Large intestine (tissue), 3 donors: ENCODE data around the gene ESYT1. TPM values are rescaled to one million over a fixed set of nuclear protein-coding genes. Genes with fewer than 3 reads are reported as not detected.

ENCODE experiments used
- DNase-seq, 2 donors: peaks; one replicate each; pipeline versions ENCODE4 v3.0.0 to v3.0.0-alpha.2; 2013
- H3K27ac ChIP-seq: one replicate; pipeline ENCODE4 v1.5.1; 2013; ENCODE audit warnings: low read length
- H3K27me3 ChIP-seq: 2 replicates; pipeline ENCODE4 v1.6.1; 2013; ENCODE audit warnings: low read length; ENCODE audit not compliant: control insufficient read depth, insufficient read depth
- H3K36me3 ChIP-seq: 2 replicates; pipeline ENCODE4 v1.6.1; 2013; ENCODE audit warnings: low read length; ENCODE audit not compliant: control insufficient read depth, insufficient read depth
- H3K4me1 ChIP-seq: one replicate; pipeline ENCODE4 v1.6.1; 2013; ENCODE audit warnings: low read length; ENCODE audit not compliant: control insufficient read depth, insufficient read depth
- H3K4me3 ChIP-seq: one replicate; pipeline ENCODE4 v1.5.1; 2013; ENCODE audit warnings: low read length
- H3K9me3 ChIP-seq: one replicate; pipeline ENCODE4 v1.6.1; 2013; ENCODE audit warnings: mild to moderate bottlenecking, low read depth, low read length, moderate library complexity; ENCODE audit not compliant: control insufficient read depth
- WGBS: methylation state at CpG from one replicate; pipeline ENCODE4 v1.1.5; 2013; ENCODE audit warnings: low lambda C conversion rate; ENCODE audit not compliant: insufficient coverage; 5-methylcytosine and 5-hydroxymethylcytosine counted together
- polyA plus RNA-seq: library from polyadenylated mRNA; unstranded; fragments of 120-200 nt; gene quantifications from one replicate; pipeline ENCODE4 v1.2.1, GENCODE V29; 2013

ESYT1 gene
- polyA plus RNA-seq, 1 donor: 42.7 TPM

DNA sequence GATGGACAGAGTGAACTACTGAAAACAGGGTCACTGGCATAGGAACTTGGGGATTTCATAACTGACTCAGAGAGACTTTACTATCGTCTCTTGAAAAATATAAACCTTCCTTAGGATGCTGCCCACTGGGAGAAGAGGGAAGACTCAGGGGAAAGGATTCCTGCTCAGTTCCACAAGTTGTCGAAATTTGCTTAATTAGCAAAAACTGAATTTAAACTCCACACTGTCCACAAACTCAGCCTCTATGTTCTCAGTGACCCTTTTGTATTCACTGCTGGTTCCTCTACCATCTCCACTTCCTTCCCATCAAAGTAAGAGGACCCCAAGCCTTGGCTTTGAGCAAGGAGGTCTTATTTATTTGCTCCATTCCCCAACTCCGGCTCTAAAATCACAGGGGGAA is 17.1 kb downstream of the ESYT1 start:
- H3K9me3 ChIP-seq: no peaks in the 10 kb centered on the region
- WGBS: 80% methylated on average over 1 of the region's 3 CpGs
- no peak for DNase-seq
- no peaks in the 10 kb centered on the region for H3K27me3 ChIP-seq
- no peak overlapping the region for H3K27ac ChIP-seq
- H3K36me3 ChIP-seq: peaks cover 37% of the 10 kb centered on the region
- H3K4me1 ChIP-seq: peaks cover 20% of the 10 kb centered on the region
- no peak overlapping the region for H3K4me3 ChIP-seq

DNA sequence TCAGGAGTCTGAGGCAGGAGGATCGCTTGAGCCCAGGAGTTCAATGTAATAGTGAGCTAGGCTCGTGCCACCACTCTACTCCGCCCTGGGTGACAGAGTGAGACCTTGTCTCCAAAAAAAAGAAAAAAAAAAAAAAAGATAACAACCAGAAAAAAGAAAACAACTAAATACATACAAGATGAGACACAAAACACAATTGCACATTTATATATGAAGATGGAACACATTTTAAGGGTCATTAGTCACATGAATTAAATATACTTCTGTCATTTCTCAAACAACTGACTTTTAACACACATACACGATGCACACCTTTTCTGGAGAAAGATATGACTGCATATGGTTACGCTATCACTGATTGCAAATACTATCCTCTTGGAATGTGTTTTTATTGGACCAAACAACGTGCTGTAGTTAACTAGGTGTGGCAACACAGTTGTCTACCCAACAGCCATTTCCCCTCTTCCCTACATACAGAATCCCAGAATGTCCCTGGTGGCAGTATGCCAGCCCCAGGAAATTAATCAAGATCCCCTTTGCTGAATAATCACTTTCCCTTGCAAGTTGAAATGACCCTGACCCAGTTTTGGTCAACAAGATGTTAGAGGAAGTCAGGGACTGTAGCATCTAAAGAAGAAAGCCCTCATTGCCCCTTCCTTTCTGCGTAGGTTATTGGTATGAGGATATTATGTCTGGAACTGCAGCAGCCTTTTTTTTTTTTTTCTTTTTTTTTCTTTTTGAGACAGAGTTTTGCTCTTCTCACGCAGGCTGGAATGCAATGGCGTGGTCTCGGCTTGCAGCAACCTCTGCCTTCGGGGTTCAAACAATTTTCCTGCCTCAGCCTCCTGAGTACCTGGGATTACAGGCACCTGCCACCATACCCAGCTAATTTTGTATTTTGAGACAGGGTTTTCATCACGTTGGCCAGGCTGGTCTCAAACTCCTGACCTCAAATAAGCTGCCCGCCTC is 18.7 kb downstream of the ESYT1 start:
- Histone ChIP-seq H3K9me3 (no peaks in the 10 kb centered on the region), H3K4me3 (no peak overlapping the region), H3K4me1 (peaks cover 25% of the 10 kb centered on the region), H3K27me3 (no peaks in the 10 kb centered on the region), H3K36me3 (peaks cover 30% of the 10 kb centered on the region), H3K27ac (peak overlapping the region; percentile 47)
- WGBS: 78% methylated on average over 4 of the region's 13 CpGs
- peak; percentile 71 to 81 for DNase-seq

DNA sequence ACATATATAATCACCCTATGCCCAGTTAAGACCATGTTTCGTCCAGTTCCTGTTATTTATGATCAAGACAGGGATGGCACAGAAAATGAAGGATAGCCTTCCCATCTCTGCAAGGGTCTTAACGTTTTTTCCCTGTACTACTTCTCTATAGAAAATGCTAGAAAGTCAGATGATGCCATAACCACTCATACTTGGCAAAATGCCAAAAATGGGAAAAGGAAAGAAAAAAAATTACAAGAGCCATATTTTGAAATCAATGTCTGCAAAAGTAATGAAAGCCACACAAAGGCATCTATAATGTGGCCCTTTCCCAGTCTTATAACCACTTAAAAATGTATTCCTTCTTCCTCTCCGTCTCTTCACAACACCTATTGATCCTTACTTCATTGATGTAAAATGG is 22.5 kb downstream of the ESYT1 start:
- Histone ChIP-seq H3K4me1 (peaks cover 32% of the 10 kb centered on the region), H3K27me3 (no peaks in the 10 kb centered on the region), H3K9me3 (no peaks in the 10 kb centered on the region), H3K4me3 (no peak overlapping the region), H3K27ac (no peak overlapping the region), H3K36me3 (peaks cover 2% of the 10 kb centered on the region)
- DNase-seq: peak in 1 of 2 donors; percentile 32
- WGBS: 74% methylated on average over 3 of the region's 3 CpGs

DNA sequence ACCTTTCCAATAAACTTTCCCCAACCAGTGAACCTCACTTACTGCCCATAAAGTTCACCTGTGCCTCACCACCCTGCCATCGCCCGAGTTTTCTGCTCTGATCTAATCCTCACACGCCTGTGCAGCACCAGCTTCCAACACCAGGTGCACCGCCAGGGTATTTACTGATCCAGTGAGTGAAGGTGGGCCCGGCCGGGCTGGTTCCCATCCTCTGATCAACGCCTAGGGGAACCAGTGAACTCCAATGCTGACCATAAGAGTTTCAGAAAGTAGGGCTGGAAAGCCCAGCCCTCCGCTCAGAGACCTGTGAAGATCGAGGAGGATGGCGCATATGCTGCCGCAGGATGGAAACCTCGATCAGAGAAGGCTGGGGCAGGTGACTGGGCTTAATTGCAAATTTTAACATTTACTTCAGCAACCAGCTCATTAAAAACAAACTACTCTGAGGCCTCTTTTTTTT is 23.6 kb downstream of the ESYT1 start:
- H3K4me3 ChIP-seq: peak overlapping the region; percentile 71
- peak overlapping the region; percentile 94 for H3K27ac ChIP-seq
- H3K4me1 ChIP-seq: peaks cover 26% of the 10 kb centered on the region
- H3K27me3 ChIP-seq: no peaks in the 10 kb centered on the region
- peak; percentile 67 to 85 for DNase-seq
- no CpG with 5 or more reads among the region's 12 CpGs for WGBS
- peaks cover 2% of the 10 kb centered on the region for H3K36me3 ChIP-seq
- H3K9me3 ChIP-seq: no peaks in the 10 kb centered on the region

DNA sequence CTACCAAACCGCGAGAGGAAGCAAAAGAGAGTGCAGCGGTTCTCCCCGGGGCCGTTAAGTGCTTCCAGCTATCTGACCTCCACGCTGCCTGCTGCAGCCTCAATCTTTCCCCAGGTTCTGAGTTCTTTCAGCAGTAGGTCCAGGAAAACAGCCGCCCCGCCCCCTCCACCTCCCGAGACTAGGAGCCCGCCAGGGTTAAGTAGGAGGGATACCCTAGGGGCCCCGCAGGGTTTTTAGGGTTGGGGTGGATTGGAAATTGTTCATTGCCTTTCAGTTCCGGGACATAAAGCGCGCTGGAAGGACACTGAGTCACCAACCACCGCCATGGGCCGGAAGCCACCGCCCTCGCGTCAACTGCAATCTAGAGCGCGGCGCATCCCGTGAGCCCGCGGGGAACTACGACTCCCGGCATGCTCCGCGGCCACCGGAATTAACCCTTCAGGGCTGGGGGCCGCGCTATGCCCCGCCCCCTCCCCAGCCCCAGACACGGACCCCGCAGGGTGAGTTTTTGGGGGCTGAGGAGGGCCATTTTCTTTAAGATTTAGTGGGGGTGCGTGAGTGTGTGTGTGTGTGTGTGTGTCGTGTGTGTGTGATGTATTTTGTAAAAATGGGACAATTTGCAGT is 24.2 kb downstream of the ESYT1 start, which contains the start of gene MYL6B:
Gene MYL6B, plus strand, starts transcription at position 456 of the 624 bp plus-strand sequence. CDS start 1,332 bp downstream, outside the sequence.
- Histone ChIP-seq H3K4me3 (peak within 1 kb of the TSS; percentile 71), H3K9me3 (no peaks in the 10 kb centered on the region), H3K4me1 (peaks cover 22% of the 10 kb centered on the region), H3K27ac (peak within 1 kb of the TSS; percentile 94), H3K27me3 (no peaks in the 10 kb centered on the region), H3K36me3 (peaks cover 2% of the 10 kb centered on the region)
- peak; percentile 92 to 95 for DNase-seq
- no CpG with 5 or more reads among the region's 37 CpGs for WGBS

DNA sequence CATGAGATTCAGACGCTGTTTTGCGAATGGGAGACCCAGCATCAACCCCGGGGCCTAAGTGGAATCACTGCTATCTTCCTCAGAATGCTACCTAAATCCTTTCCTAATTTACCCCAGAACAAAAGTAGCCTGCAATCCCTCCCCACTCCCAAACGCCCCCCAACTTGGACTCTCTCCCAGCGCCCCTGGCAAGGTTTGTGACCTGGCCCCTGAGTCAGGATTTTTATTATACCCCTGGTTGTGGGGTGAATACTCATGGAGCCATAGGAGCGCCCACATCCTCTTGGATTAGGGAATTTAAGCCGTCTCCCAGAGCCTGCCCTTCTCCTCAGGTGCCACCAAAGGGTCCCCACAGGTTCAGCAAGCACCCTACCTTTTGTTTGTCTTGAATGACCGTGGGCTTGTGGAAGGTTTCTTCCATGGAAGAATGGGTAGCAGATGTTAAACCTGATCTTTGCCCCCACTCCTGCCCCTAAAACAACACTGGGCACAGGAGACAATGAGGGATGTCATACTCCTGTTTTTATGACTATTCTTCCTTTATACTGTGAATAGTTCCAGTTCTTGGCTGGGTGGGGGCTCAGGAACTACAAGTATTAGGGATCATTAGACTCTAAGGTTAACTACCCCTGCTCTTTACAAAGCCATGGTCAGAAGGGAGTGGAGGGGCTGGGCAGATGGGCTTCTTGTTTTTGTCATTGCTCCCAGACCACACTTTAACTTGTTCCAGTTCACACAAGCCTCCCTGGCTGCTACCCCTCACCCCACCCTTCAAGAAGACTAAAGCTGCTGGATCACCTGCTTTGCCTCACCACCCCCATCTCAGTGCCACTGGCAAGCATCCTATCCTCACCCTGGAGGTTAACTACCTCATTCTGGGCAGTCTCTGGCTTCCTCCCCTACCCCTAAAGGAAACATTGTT is 24.9 kb downstream of the ESYT1 start:
- peak overlapping the region; percentile 71 for H3K4me3 ChIP-seq
- H3K4me1 ChIP-seq: peaks cover 22% of the 10 kb centered on the region
- WGBS: no CpG with 5 or more reads among the region's 8 CpGs
- H3K27me3 ChIP-seq: no peaks in the 10 kb centered on the region
- H3K9me3 ChIP-seq: no peaks in the 10 kb centered on the region
- peak in 1 of 2 donors; percentile 58 for DNase-seq
- peak overlapping the region; percentile 94 for H3K27ac ChIP-seq
- peaks cover 2% of the 10 kb centered on the region for H3K36me3 ChIP-seq

DNA sequence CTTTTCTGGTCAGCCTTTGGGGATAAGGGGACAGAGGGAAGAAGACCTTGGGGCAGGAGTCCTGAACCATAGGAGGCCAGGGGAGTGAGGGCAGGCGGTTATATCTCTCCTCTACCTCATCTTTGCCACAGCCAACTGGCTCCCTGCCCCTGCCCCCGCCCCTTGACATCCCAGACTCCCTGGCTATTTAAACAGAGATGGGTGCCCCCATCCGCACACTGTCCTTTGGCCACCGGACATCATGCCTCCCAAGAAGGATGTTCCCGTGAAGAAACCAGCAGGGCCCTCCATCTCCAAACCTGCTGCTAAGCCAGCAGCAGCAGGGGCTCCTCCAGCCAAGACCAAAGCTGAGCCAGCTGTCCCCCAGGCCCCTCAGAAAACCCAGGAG is 25.6 kb downstream of the ESYT1 start:
- peaks cover 2% of the 10 kb centered on the region for H3K36me3 ChIP-seq
- no CpG with 5 or more reads among the region's 5 CpGs for WGBS
- no peak for DNase-seq

DNA sequence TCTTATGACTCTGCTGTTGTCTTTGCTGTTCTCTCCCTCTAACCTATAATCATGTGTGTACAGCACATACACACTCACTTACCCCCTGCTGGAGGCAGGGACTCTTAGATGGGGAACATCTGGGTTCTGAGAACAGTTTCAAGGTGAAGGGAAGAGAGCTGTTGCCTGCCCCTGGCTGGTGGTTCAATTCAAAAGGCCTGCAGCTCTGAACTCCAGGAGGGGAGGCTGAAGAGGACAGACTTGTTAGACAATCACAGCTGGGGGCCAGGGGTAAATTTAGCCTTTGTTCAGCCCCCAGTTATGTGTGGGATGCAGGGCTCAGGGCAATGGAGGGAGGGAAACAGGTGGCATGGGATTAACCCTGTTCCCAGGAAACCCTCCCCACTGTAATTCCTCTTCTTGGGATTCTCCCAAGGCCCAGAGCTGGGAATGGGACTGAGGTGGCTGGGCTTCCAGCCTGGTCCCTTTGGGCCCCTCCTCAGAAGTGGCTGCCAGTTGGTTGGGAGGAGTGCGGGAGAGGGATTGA is 26.2 kb downstream of the ESYT1 start:
- no CpG with 5 or more reads among the region's 1 CpG for WGBS
- peaks cover 22% of the 10 kb centered on the region for H3K4me1 ChIP-seq
- H3K4me3 ChIP-seq: no peak overlapping the region
- DNase-seq: no peak
- H3K27ac ChIP-seq: no peak overlapping the region
- no peaks in the 10 kb centered on the region for H3K9me3 ChIP-seq
- no peaks in the 10 kb centered on the region for H3K27me3 ChIP-seq
- peaks cover 2% of the 10 kb centered on the region for H3K36me3 ChIP-seq

More for the DNA sequence above, 25.6 kb downstream of the ESYT1 start:
- peak overlapping the region; percentile 94 for H3K27ac ChIP-seq
- H3K27me3 ChIP-seq: no peaks in the 10 kb centered on the region
- H3K9me3 ChIP-seq: no peaks in the 10 kb centered on the region
- H3K4me1 ChIP-seq: peaks cover 22% of the 10 kb centered on the region
- no peak overlapping the region for H3K4me3 ChIP-seq

DNA sequence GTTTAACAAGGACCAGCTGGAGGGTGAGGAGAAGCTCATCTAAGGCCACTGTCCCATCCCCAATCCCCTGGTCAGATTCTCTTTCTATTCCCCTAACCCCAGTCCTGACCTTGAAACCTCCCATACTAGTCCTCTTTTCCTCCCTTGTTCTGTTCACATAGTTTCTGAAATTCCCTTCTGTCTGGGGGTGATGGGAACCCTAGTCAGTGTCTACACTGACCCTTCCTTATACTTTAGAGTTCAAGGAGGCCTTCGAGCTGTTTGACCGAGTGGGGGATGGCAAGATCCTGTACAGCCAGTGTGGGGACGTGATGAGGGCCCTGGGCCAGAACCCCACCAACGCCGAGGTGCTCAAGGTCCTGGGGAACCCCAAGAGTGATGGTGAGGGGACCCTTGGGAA is 26.8 kb downstream of the ESYT1 start:
- no peak overlapping the region for H3K4me3 ChIP-seq
- H3K9me3 ChIP-seq: no peaks in the 10 kb centered on the region
- no peak overlapping the region for H3K27ac ChIP-seq
- H3K36me3 ChIP-seq: peaks cover 7% of the 10 kb centered on the region
- no CpG with 5 or more reads among the region's 5 CpGs for WGBS
- H3K27me3 ChIP-seq: no peaks in the 10 kb centered on the region
- DNase-seq: no peak
- H3K4me1 ChIP-seq: peaks cover 26% of the 10 kb centered on the region
